Activated CD8-positive, alpha-beta memory T cell treated with anti-CD3 and anti-CD28 coated beads for 36 hours (primary cell): ENCODE results near the gene UCP1. TPM values are rescaled to one million over a fixed set of nuclear protein-coding genes. Genes with fewer than 3 reads are reported as not detected.
"Not testable (repeated sequence)": the region's sequence is repeated elsewhere in the genome, so short reads cannot be mapped to it uniquely, and the experiment has no call there.

Experiments used
- CTCF ChIA-PET: fragments of 350-600 bp; sonication (Branson Sonifier 250); formaldehyde crosslinking; loops from one replicate; lab custom pipeline; 2021; ENCODE audit warnings: antibody characterized with exemption; lab: Charles Lee
- POLR2A ChIA-PET: fragments of 350-600 bp; sonication (Branson Sonifier 250); formaldehyde crosslinking; loops from one replicate; lab custom pipeline; 2021; ENCODE audit warnings: antibody characterized with exemption; lab: Charles Lee
- total RNA-seq, 2 experiments: library from RNA; stranded (reverse); gene quantifications; one replicate each; pipeline ENCODE4 v1.2.3, GENCODE V29; 2021

The UCP1 gene
- total RNA-seq, 2 experiments from 2014 or later: not detected

- POLR2A ChIA-PET: no interaction called here
- CTCF ChIA-PET: no interaction called here
Observed at GRCh38 chr4:140557831-140558435, 10.8 kb downstream of the UCP1 start.

GRCh38 chr4:140556372-140557085 lies 12.2 kb downstream of the UCP1 start:
- CTCF ChIA-PET: interaction anchor here (1.1 kb wide), 1 partner anchor 40 kb away, joined by 3 read pairs; no protein-coding TSS in a partner anchor
- POLR2A ChIA-PET: no interaction called here

- POLR2A ChIA-PET: no interaction called here
- CTCF ChIA-PET: no interaction called here
Observed at GRCh38 chr4:140533951-140534480, 34.7 kb downstream of the UCP1 start.

GRCh38 chr4:140529434-140529833 lies 39.3 kb downstream of the UCP1 start:
- ChIA-PET POLR2A (no interaction called here), CTCF (no interaction called here)

- CTCF ChIA-PET: interaction anchor here (0.6 to 1.2 kb wide), 8 partner anchors 9 to 1346 kb away, joined by 3 to 4 read pairs (median 3); partner anchors contain the start of genes ELF2 and SCOC
Observed at GRCh38 chr4:140523857-140524742, 44.7 kb downstream of the UCP1 start, which contains the start of gene ELMOD2. Gene ELMOD2 (plus strand): TSS chr4:140524168. CDS start chr4:140525429, 1,261 bp downstream.

GRCh38 chr4:140523370-140523856 lies 45.3 kb downstream of the UCP1 start:
- CTCF ChIA-PET: interaction anchor here (0.6 to 1.0 kb wide), 4 partner anchors 38 to 1346 kb away, joined by 3 read pairs; partner anchors contain the start of gene ELF2
- POLR2A ChIA-PET: interaction anchor here (0.6 to 1.6 kb wide), 2 partner anchors 150 to 568 kb away, joined by 3 to 6 read pairs; partner anchors contain the start of gene SCOC

More at GRCh38 chr4:140523857-140524742, 44.7 kb downstream of the UCP1 start, which contains the start of gene ELMOD2:
- POLR2A ChIA-PET: interaction anchor here (0.6 to 1.6 kb wide), 2 partner anchors 151 to 568 kb away, joined by 3 to 6 read pairs; partner anchors contain the start of gene SCOC

- ChIA-PET CTCF (no interaction called here), POLR2A (no interaction called here)
Observed at GRCh38 chr4:140515423-140515822, 53.3 kb downstream of the UCP1 start.

- POLR2A ChIA-PET: not testable (repeated sequence)
Observed at GRCh38 chr4:140513765-140514164, 55.0 kb downstream of the UCP1 start.

More at GRCh38 chr4:140513765-140514164, 55.0 kb downstream of the UCP1 start:
- CTCF ChIA-PET: not testable (repeated sequence)

Other genes with a start within 250 kb of the UCP1 start
- gene SCOC, start 195.3 kb downstream of the UCP1 start, total RNA-seq: 10 to 100 TPM; 43.1 to 43.6 TPM
- gene CLGN, start 141.3 kb downstream of the UCP1 start, total RNA-seq: under 1 TPM in 1 of 2 experiments, not detected in 1; 0.15 TPM
- not detected for gene MGAT4D, start 70.7 kb downstream of the UCP1 start, total RNA-seq
- gene ELMOD2, start 44.8 kb downstream of the UCP1 start, total RNA-seq: 10 to 100 TPM; 14.4 to 15.9 TPM
- under 1 TPM; 0.11 to 0.13 TPM for gene TBC1D9, start 187.4 kb upstream of the UCP1 start, total RNA-seq